ENCODE data around the gene PARD6A.

The PARD6A gene

DNA sequence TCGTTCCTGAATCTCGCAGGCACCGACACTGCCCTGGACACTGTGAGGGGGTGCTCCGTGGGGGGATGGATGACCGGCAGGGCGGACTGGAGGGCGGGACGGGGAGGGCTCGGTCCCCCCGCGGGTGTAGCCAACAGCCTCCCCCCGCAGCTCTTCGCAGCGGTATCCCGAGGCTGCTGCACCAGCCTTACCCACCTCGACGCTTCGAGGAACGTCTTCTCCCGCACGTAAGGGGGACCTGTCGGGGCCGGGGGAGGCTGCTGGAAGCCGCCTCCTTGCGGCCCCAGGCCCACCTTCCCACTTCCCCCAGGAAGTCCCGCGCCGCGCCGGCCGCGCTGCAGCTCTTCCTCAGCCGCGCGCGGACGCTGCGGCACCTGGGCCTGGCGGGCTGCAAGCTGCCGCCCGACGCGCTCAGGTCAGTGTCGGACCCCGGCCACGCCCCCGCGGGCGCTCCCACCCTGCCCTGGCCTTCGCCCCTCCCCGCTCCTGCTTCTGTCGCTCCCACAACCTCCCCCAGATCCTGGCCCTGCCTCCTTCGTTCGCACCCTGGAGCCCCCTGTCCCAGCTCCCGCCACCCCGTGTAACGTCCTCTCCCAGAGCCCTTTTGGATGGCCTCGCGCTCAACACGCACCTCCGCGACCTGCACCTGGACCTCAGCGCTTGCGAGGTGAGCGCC lies 12.5 kb upstream of the PARD6A start:
- TF ChIP-seq, protein P1, sequence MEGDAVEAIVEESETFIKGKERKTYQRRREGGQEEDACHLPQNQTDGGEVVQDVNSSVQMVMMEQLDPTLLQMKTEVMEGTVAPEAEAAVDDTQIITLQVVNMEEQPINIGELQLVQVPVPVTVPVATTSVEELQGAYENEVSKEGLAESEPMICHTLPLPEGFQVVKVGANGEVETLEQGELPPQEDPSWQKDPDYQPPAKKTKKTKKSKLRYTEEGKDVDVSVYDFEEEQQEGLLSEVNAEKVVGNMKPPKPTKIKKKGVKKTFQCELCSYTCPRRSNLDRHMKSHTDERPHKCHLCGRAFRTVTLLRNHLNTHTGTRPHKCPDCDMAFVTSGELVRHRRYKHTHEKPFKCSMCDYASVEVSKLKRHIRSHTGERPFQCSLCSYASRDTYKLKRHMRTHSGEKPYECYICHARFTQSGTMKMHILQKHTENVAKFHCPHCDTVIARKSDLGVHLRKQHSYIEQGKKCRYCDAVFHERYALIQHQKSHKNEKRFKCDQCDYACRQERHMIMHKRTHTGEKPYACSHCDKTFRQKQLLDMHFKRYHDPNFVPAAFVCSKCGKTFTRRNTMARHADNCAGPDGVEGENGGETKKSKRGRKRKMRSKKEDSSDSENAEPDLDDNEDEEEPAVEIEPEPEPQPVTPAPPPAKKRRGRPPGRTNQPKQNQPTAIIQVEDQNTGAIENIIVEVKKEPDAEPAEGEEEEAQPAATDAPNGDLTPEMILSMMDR (IDR thresholded peaks at IDR 0.05; ENCODE audit: borderline replicate concordance, control extremely low read depth, extremely low read depth, insufficient read depth, missing control alignments): no peak
- in situ Hi-C loops (cut with MboI; ENCODE audit: low sequenced_read_pairs, unreplicated experiment): loop anchor here (10.0 kb wide), 1 partner anchor 113 kb away; no protein-coding TSS in a partner anchor
- DNase-seq (ENCODE audit: low spot score): no peak

DNA sequence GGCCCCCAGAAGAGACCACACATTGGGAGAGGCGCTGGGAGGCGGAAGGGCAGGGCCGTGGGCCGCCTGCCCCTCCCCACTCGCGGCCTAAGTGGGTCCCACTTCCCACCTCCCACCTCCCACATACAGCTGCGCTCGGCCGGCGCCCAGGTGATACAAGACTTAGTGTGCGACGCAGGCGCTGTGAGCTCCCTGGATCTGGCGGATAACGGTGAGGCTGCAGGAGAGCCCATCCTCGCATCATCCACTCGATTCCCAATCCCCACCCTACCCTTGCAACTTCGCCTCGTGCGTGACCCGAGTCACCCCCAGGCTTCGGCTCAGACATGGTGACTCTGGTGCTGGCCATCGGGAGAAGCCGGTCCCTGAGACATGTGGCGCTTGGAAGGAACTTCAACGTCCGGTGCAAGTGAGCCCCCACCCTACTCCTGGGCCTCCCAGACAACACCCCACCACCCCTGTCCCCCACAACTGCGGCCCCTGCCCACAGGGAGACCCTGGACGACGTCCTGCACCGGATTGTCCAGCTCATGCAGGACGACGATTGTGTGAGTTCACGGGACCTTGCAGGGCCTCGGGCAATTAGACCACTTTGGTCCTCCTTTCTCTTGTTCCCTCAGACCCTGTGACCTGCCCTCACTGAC lies 11.9 kb upstream of the PARD6A start:
- no peak for DNase-seq (ENCODE audit: low spot score)
- in situ Hi-C loops (cut with MboI; ENCODE audit: low sequenced_read_pairs, unreplicated experiment): loop anchor here (10.0 kb wide), 1 partner anchor 114 kb away; no protein-coding TSS in a partner anchor
- TF ChIP-seq, protein P1 (IDR thresholded peaks at IDR 0.05; ENCODE audit: borderline replicate concordance, control extremely low read depth, extremely low read depth, insufficient read depth, missing control alignments): no peak

DNA sequence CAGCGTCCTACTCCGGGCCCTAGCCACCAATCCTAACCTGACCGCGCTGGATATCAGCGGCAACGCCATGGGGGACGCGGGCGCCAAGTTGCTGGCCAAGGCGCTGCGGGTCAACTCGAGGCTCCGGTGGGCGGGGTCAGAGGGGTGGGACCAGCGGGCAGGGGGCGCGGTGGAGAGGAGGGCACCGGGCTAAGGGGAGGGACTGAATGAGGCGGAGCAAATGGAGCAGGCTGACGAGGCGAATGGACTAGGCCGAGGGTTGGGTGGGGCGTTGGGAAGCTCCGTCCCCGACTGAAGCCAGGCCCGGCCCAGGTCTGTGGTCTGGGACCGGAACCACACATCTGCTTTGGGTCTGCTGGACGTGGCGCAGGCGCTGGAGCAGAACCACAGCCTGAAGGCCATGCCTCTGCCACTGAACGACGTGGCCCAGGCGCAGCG lies 11.2 kb upstream of the PARD6A start:
- DNase-seq (ENCODE audit: low spot score): no peak
- TF ChIP-seq, protein P1 (IDR thresholded peaks at IDR 0.05; ENCODE audit: borderline replicate concordance, control extremely low read depth, extremely low read depth, insufficient read depth, missing control alignments): no peak
- in situ Hi-C loops (cut with MboI; ENCODE audit: low sequenced_read_pairs, unreplicated experiment): loop anchor here (10.0 kb wide), 1 partner anchor 115 kb away; no protein-coding TSS in a partner anchor

DNA sequence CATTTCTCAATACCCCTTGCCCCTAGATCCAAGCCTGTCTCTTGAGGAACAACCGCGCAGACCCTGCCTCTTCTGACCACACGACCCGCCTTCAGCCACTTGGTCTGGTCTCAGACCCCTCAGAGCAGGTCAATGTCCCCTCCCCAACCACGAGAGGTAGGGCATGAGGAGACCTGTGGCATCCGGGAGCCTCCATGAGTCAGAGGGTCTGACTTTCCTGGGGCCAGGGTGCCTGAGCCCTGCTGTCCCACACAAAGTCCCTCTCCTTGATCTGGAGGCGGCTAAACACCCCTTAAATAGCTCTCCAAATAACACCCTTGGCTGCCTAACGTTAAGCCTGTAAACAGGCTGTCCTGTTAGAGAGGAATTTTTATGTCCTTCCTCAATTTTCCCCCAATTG lies 10.7 kb upstream of the PARD6A start:
- in situ Hi-C loops (cut with MboI; ENCODE audit: low sequenced_read_pairs, unreplicated experiment): no loop called here
- TF ChIP-seq, protein P1 (IDR thresholded peaks at IDR 0.05; ENCODE audit: borderline replicate concordance, control extremely low read depth, extremely low read depth, insufficient read depth, missing control alignments): no peak

DNA sequence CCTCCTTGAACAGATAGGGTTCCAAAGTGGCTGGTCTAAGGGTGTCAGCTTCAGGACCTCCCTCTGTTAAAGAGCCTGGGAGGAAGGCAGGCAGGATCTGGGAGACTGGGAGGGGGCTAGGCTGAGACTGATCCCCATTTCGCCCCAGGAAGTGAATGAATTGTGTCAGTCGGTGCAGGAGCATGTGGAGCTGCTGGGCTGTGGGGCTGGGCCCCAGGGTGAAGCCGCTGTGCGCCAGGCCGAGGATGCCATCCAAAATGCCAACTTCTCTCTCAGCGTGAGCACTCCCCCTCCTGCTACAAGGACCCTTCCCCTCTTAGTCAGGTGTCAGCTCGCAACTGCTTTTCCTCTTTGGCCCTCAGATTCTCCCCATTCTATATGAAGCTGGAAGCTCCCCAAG lies 9.7 kb upstream of the PARD6A start:
- TF ChIP-seq, protein P1 (IDR thresholded peaks at IDR 0.05; ENCODE audit: borderline replicate concordance, control extremely low read depth, extremely low read depth, insufficient read depth, missing control alignments): no peak
- no peak for DNase-seq (ENCODE audit: low spot score)
- in situ Hi-C loops (cut with MboI; ENCODE audit: low sequenced_read_pairs, unreplicated experiment): no loop called here

More for the DNA sequence above, 10.7 kb upstream of the PARD6A start:
- DNase-seq (ENCODE audit: low spot score): no peak

DNA sequence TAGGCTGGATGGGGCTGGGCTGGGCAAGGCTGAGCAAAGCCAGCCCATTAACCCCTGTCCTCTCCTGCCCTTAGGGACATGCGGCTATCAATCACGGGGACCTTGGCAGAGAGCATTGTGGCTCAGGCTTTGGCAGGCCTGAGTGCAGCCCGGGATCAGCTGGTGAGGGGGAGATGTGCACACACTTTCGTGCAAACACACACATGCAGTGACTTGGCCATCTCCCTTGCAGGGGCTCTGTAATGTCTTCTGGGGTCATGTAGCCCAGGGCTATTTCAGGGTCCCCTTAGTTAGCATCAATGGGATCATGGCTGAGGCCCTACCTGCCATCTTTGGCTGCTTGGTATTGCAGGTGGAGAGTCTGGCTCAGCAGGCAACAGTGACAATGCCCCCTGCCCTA lies 8.9 kb upstream of the PARD6A start:
- TF ChIP-seq, protein P1 (IDR thresholded peaks at IDR 0.05; ENCODE audit: borderline replicate concordance, control extremely low read depth, extremely low read depth, insufficient read depth, missing control alignments): no peak
- in situ Hi-C loops (cut with MboI; ENCODE audit: low sequenced_read_pairs, unreplicated experiment): no loop called here

More for the DNA sequence above, 8.9 kb upstream of the PARD6A start:
- DNase-seq (ENCODE audit: low spot score): no peak
